Retinal pigment epithelial cell (primary cell): Measurements from ENCODE around the gene RELL1.

Source experiments
- DNase-seq: peaks from one replicate; pipeline ENCODE4 v3.0.0-alpha.2; 2010; ENCODE audit warnings: low read depth
- H3K4me3 ChIP-seq: 2 replicates; pipeline ENCODE4 v1.5.1; 2011; ENCODE audit warnings: mild to moderate bottlenecking, low read length, control low read depth, moderate library complexity
- CTCF ChIP-seq: conservative IDR thresholded peaks from 2 replicates; pipeline ENCODE4 v1.5.1; 2011; ENCODE audit warnings: low read depth, low read length, control low read depth, inconsistent platforms

The RELL1 gene

GRCh38 chr4:37717576-37717975 lies 31.4 kb upstream of the RELL1 start:
- no peak for TF ChIP-seq CTCF
- no peak overlapping the region for H3K4me3 ChIP-seq
- no peak for DNase-seq

- TF ChIP-seq CTCF = no peak
Measured at GRCh38 chr4:37715889-37716402, 29.8 kb upstream of the RELL1 start.

GRCh38 chr4:37710491-37710890 lies 24.3 kb upstream of the RELL1 start:
- TF ChIP-seq CTCF = no peak
- H3K4me3 ChIP-seq = no peak overlapping the region
- no peak for DNase-seq

More at GRCh38 chr4:37715889-37716402, 29.8 kb upstream of the RELL1 start:
- peak; percentile 41 for DNase-seq
- H3K4me3 ChIP-seq = no peak overlapping the region

- no peak for DNase-seq
- no peak for TF ChIP-seq CTCF
- H3K4me3 ChIP-seq = no peak overlapping the region
Measured at GRCh38 chr4:37706032-37706431, 19.9 kb upstream of the RELL1 start.

- H3K4me3 ChIP-seq = no peak overlapping the region
- no peak for DNase-seq
- no peak for TF ChIP-seq CTCF
Measured at GRCh38 chr4:37705571-37705970, 19.4 kb upstream of the RELL1 start.

GRCh38 chr4:37699868-37700481 lies 13.8 kb upstream of the RELL1 start:
- no peak overlapping the region for H3K4me3 ChIP-seq
- no peak for DNase-seq
- no peak for TF ChIP-seq CTCF

- no peak for TF ChIP-seq CTCF
- DNase-seq = no peak
- H3K4me3 ChIP-seq = no peak overlapping the region
Measured at GRCh38 chr4:37697566-37697965, 11.4 kb upstream of the RELL1 start.
